Trophoblast cell (in vitro differentiated cells and primary cell): ENCODE measurements around the gene TRIM56.

Source experiments
- DNase-seq, 2 donors: peaks; one replicate each; pipeline ENCODE4 v3.0.0-alpha.2; 2016
- H2AFZ ChIP-seq: 2 replicates; pipeline ENCODE4 v1.6.1; 2013; ENCODE audit warnings: low read length, moderate library complexity, mild to moderate bottlenecking; ENCODE audit not compliant: insufficient read depth, poor library complexity
- H2AK5ac ChIP-seq: 2 replicates; pipeline ENCODE4 v1.6.1; 2013; ENCODE audit warnings: mild to moderate bottlenecking, low read length
- H2BK120ac ChIP-seq: 2 replicates; pipeline ENCODE4 v1.6.1; 2013; ENCODE audit warnings: low read length, mild to moderate bottlenecking, moderate library complexity; ENCODE audit not compliant: insufficient read depth, poor library complexity
- H2BK12ac ChIP-seq: 2 replicates; pipeline ENCODE4 v1.6.1; 2013; ENCODE audit warnings: mild to moderate bottlenecking, low read length, moderate library complexity
- H2BK5ac ChIP-seq: 2 replicates; pipeline ENCODE4 v1.6.1; 2013; ENCODE audit warnings: low read length, low read depth, moderate library complexity, mild to moderate bottlenecking; ENCODE audit not compliant: poor library complexity
- H3K14ac ChIP-seq: 2 replicates; pipeline ENCODE4 v1.6.1; 2013; ENCODE audit warnings: mild to moderate bottlenecking, low read length
- H3K18ac ChIP-seq: 2 replicates; pipeline ENCODE4 v1.6.1; 2013; ENCODE audit warnings: mild to moderate bottlenecking, low read length
- H3K23ac ChIP-seq: 2 replicates; pipeline ENCODE4 v1.6.1; 2013; ENCODE audit warnings: low read length
- H3K27ac ChIP-seq: 2 replicates; pipeline ENCODE4 v1.5.1; 2013; ENCODE audit warnings: low read depth, mild to moderate bottlenecking, inconsistent platforms, low read length, moderate library complexity
- H3K27me3 ChIP-seq: 2 replicates; pipeline ENCODE4 v1.6.1; 2013; ENCODE audit warnings: inconsistent platforms, mild to moderate bottlenecking, low read length, moderate library complexity; ENCODE audit not compliant: insufficient read depth
- H3K36me3 ChIP-seq, 2 experiments: 1 replicate in 1 of 2; 2 replicates in 1 of 2; pipeline ENCODE4 v1.6.1; 2013; ENCODE audit warnings: low read length in 2 of 2, mild to moderate bottlenecking in 2 of 2, moderate library complexity in 1 of 2; ENCODE audit not compliant: insufficient read depth in 2 of 2, control insufficient read depth in 1 of 2
- H3K4ac ChIP-seq: 2 replicates; pipeline ENCODE4 v1.6.1; 2013; ENCODE audit warnings: low read depth, mild to moderate bottlenecking, low read length, moderate library complexity
- H3K4me1 ChIP-seq, 2 experiments: 1 replicate in 1 of 2; 2 replicates in 1 of 2; pipeline ENCODE4 v1.6.1; 2013; ENCODE audit warnings: low read length in 2 of 2, mild to moderate bottlenecking in 2 of 2, moderate library complexity in 1 of 2; ENCODE audit not compliant: insufficient read depth in 2 of 2, control insufficient read depth in 1 of 2
- H3K4me2 ChIP-seq: 2 replicates; pipeline ENCODE4 v1.6.1; 2013; ENCODE audit warnings: inconsistent platforms, mild to moderate bottlenecking, low read length, moderate library complexity
- H3K4me3 ChIP-seq: 2 replicates; pipeline ENCODE4 v1.5.1; 2013; ENCODE audit warnings: mild to moderate bottlenecking, low read depth, low read length, inconsistent platforms
- H3K79me1 ChIP-seq: one replicate; pipeline ENCODE4 v1.6.1; 2013; ENCODE audit warnings: low read length
- H3K79me2 ChIP-seq: 2 replicates; pipeline ENCODE4 v1.6.1; 2013; ENCODE audit warnings: low read length, mild to moderate bottlenecking; ENCODE audit not compliant: control insufficient read depth, insufficient read depth, poor library complexity
- H3K9ac ChIP-seq: 2 replicates; pipeline ENCODE4 v1.6.1; 2013; ENCODE audit warnings: mild to moderate bottlenecking, low read length
- H3K9me3 ChIP-seq: 2 replicates; pipeline ENCODE4 v1.6.1; 2013; ENCODE audit warnings: low read depth, mild to moderate bottlenecking, control low read depth, inconsistent platforms, low read length; ENCODE audit not compliant: insufficient read depth
- H4K12ac ChIP-seq: 2 replicates; pipeline ENCODE4 v1.6.1; 2013; ENCODE audit warnings: low read depth, mild to moderate bottlenecking, low read length, moderate library complexity
- H4K8ac ChIP-seq: 2 replicates; pipeline ENCODE4 v1.6.1; 2013; ENCODE audit warnings: low read depth, mild to moderate bottlenecking, low read length, moderate library complexity
- H4K91ac ChIP-seq: one replicate; pipeline ENCODE4 v1.6.1; 2013; ENCODE audit warnings: low read depth, mild to moderate bottlenecking, low read length, moderate library complexity
- WGBS: extraction: QIAGEN DNeasy Blood & Tissue Kit; methylation state at CpG from one replicate; pipeline ENCODE4 v1.1.7; 2013; ENCODE audit warnings: missing lambda C conversion rate; ENCODE audit not compliant: insufficient read length, insufficient coverage; ENCODE audit errors: extremely low coverage; 5-methylcytosine and 5-hydroxymethylcytosine counted together

The TRIM56 gene

GRCh38 chr7:101140339-101140699, 55.0 kb downstream of the TRIM56 start:
- no peak overlapping the region for H4K12ac ChIP-seq
- no peak overlapping the region for H3K9ac ChIP-seq
- peaks cover 12 to 13% of the 10 kb centered on the region in 2 experiments for H3K36me3 ChIP-seq
- H3K4ac ChIP-seq, result no peak overlapping the region
- no peak overlapping the region for H4K8ac ChIP-seq
- no peak overlapping the region for H3K23ac ChIP-seq
- no peak overlapping the region for H2BK5ac ChIP-seq
- no peaks in the 10 kb centered on the region for H3K27me3 ChIP-seq
- peaks cover 6% of the 10 kb centered on the region for H3K79me1 ChIP-seq
- H2AFZ ChIP-seq, result no peak overlapping the region
- H2AK5ac ChIP-seq, result no peak overlapping the region
- no peak overlapping the region for H3K4me3 ChIP-seq
- H3K18ac ChIP-seq, result no peak overlapping the region
- no peak overlapping the region for H2BK120ac ChIP-seq
- H3K4me1 ChIP-seq, result peaks cover 7 to 10% of the 10 kb centered on the region in 2 experiments
- no peak overlapping the region for H3K27ac ChIP-seq
- H3K9me3 ChIP-seq, result no peaks in the 10 kb centered on the region
- H3K79me2 ChIP-seq, result no peaks in the 10 kb centered on the region
- peak in 1 of 2 donors; percentile 68 for DNase-seq
- no peak overlapping the region for H3K14ac ChIP-seq
- no peak overlapping the region for H2BK12ac ChIP-seq
- no CpG with 5 or more reads among the region's 3 CpGs for WGBS
- H4K91ac ChIP-seq, result no peak overlapping the region
- H3K4me2 ChIP-seq, result no peak overlapping the region

GRCh38 chr7:101140746-101141382, 55.6 kb downstream of the TRIM56 start:
- Histone ChIP-seq H2BK5ac (no peak overlapping the region), H3K18ac (no peak overlapping the region), H2AK5ac (no peak overlapping the region), H4K12ac (no peak overlapping the region), H2AFZ (no peak overlapping the region), H3K27ac (peak overlapping the region; percentile 44), H3K4me1 (peaks cover 7 to 10% of the 10 kb centered on the region in 2 experiments), H2BK120ac (no peak overlapping the region), H3K36me3 (peaks cover 7 to 9% of the 10 kb centered on the region in 2 experiments), H3K4me2 (no peak overlapping the region), H3K9me3 (no peaks in the 10 kb centered on the region), H4K91ac (peak overlapping the region; percentile 51), H3K27me3 (no peaks in the 10 kb centered on the region), H3K4me3 (no peak overlapping the region), H2BK12ac (no peak overlapping the region), H3K79me2 (no peaks in the 10 kb centered on the region), H3K14ac (no peak overlapping the region), H3K23ac (no peak overlapping the region), H3K4ac (no peak overlapping the region), H3K9ac (no peak overlapping the region), H4K8ac (no peak overlapping the region), H3K79me1 (peaks cover 6% of the 10 kb centered on the region)
- no CpG with 5 or more reads among the region's 4 CpGs for WGBS
- peak; percentile 61 to 78 for DNase-seq
